Loucy (cell line): ENCODE data around the gene USP53.

Experiments
- EZH2phosphoT487 ChIP-seq: fragments of 200-600 bp; IDR thresholded peaks from 2 replicates; pipeline ENCODE4 v1.6.1; 2018; ENCODE audit warnings: antibody characterized with exemption, mild to moderate bottlenecking, moderate library complexity, borderline replicate concordance
- TF ChIP-seq, protein P1 (sequence below): fragments of 200-600 bp; sonication (generic); conservative IDR thresholded peaks from 2 replicates; pipeline ENCODE4 v1.5.1; 2014; ENCODE audit warnings: mild to moderate bottlenecking, antibody characterized with exemption, low read length

DNA sequence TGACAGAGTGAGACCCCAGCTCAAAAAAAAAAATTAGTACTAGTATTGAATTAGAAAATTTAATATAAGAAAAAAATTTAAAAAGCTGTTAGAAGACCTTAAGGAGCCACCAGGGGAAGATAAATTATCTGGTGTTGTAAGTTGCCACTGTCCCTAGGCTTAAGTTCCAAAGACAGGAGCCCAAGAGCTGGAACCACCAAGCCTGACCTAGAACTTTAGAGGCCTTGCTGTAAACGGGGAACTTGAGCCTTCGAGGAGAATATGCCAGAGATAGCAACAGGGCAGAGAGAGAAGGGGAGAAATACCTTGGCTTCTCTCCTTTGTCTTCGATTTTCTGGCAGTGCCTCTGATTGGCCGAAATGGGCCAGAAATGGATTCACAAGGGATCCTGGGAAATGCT lies 8.9 kb downstream of the USP53 start:
- no peak for TF ChIP-seq EZH2phosphoT487
- TF ChIP-seq, protein P1, sequence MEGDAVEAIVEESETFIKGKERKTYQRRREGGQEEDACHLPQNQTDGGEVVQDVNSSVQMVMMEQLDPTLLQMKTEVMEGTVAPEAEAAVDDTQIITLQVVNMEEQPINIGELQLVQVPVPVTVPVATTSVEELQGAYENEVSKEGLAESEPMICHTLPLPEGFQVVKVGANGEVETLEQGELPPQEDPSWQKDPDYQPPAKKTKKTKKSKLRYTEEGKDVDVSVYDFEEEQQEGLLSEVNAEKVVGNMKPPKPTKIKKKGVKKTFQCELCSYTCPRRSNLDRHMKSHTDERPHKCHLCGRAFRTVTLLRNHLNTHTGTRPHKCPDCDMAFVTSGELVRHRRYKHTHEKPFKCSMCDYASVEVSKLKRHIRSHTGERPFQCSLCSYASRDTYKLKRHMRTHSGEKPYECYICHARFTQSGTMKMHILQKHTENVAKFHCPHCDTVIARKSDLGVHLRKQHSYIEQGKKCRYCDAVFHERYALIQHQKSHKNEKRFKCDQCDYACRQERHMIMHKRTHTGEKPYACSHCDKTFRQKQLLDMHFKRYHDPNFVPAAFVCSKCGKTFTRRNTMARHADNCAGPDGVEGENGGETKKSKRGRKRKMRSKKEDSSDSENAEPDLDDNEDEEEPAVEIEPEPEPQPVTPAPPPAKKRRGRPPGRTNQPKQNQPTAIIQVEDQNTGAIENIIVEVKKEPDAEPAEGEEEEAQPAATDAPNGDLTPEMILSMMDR: no peak
